ENCODE results near the gene LRRC8B. TPM values are rescaled to one million over a fixed set of nuclear protein-coding genes. Genes with fewer than 3 reads are reported as not detected.

LRRC8B gene
- total RNA-seq, 2 experiments from 2014 or later: 11.8 to 13.0 TPM

GRCh38 chr1:89611721-89612120 lies 87.1 kb downstream of the LRRC8B start:
- Mint-ChIP-seq H3K4me1 (ENCODE audit: low read depth) (peaks cover 83% of the 10 kb centered on the region), H3K27me3 (ENCODE audit: low read depth) (no peaks in the 10 kb centered on the region), H3K36me3 (ENCODE audit: low read depth) (peaks cover 27% of the 10 kb centered on the region), H3K4me3 (peak overlapping the region; percentile 68), H3K9me3 (ENCODE audit: insufficient read depth) (no peaks in the 10 kb centered on the region), H3K27ac (peak overlapping the region; percentile 92)
- DNase-seq: peak; percentile 47
- ChIA-PET POLR2A (interaction anchor here (0.6 to 10.5 kb wide), 10 partner anchors 9 to 232 kb away, joined by 3 to 201 read pairs (median 4); partner anchors contain the start of gene LRRC8C), CTCF (interaction anchor here (0.7 to 5.3 kb wide), 21 partner anchors 8 to 345 kb away, joined by 3 to 82 read pairs (median 4); partner anchors contain the start of gene LRRC8C)
- peak; percentile 48 for ATAC-seq

GRCh38 chr1:89613928-89614327 lies 89.3 kb downstream of the LRRC8B start:
- no peak for DNase-seq
- Mint-ChIP-seq H3K4me1 (ENCODE audit: low read depth) (peaks cover 65% of the 10 kb centered on the region), H3K4me3 (no peak overlapping the region), H3K36me3 (ENCODE audit: low read depth) (peaks cover 45% of the 10 kb centered on the region), H3K27me3 (ENCODE audit: low read depth) (no peaks in the 10 kb centered on the region), H3K9me3 (ENCODE audit: insufficient read depth) (peaks cover 9% of the 10 kb centered on the region), H3K27ac (no peak overlapping the region)
- POLR2A ChIA-PET: interaction anchor here (0.8 to 1.3 kb wide), 2 partner anchors 13 to 15 kb away, joined by 3 to 8 read pairs; no protein-coding TSS in a partner anchor
- CTCF ChIA-PET: interaction anchor here (1.0 to 3.3 kb wide), 4 partner anchors 9 to 149 kb away, joined by 7 to 20 read pairs (median 8); no protein-coding TSS in a partner anchor
- ATAC-seq: no peak

- H3K4me1 Mint-ChIP-seq (ENCODE audit: low read depth): peaks cover 63% of the 10 kb centered on the region
- DNase-seq (no peak), ATAC-seq (no peak)
- no peak overlapping the region for H3K4me3 Mint-ChIP-seq
- H3K27me3 Mint-ChIP-seq (ENCODE audit: low read depth): no peaks in the 10 kb centered on the region
- peaks cover 11% of the 10 kb centered on the region for H3K9me3 Mint-ChIP-seq (ENCODE audit: insufficient read depth)
- POLR2A ChIA-PET: interaction anchor here (1.2 kb wide), 1 partner anchor 11 kb away, joined by 5 read pairs; no protein-coding TSS in a partner anchor
- no peak overlapping the region for H3K27ac Mint-ChIP-seq
- CTCF ChIA-PET: interaction anchor here (1.1 to 5.5 kb wide), 9 partner anchors 7 to 147 kb away, joined by 3 to 53 read pairs (median 9); partner anchors contain the start of gene LRRC8C
- H3K36me3 Mint-ChIP-seq (ENCODE audit: low read depth): peaks cover 49% of the 10 kb centered on the region
Measured at GRCh38 chr1:89615676-89616598, 91.3 kb downstream of the LRRC8B start.

- Mint-ChIP-seq H3K27me3 (ENCODE audit: low read depth) (no peaks in the 10 kb centered on the region), H3K36me3 (ENCODE audit: low read depth) (peaks cover 55% of the 10 kb centered on the region), H3K4me1 (ENCODE audit: low read depth) (peaks cover 62% of the 10 kb centered on the region), H3K4me3 (no peak overlapping the region), H3K9me3 (ENCODE audit: insufficient read depth) (peaks cover 11% of the 10 kb centered on the region), H3K27ac (no peak overlapping the region)
- ATAC-seq (no peak), DNase-seq (no peak)
- POLR2A ChIA-PET: interaction anchor here (0.6 to 8.6 kb wide), 4 partner anchors 7 to 13 kb away, joined by 3 to 51 read pairs (median 4); no protein-coding TSS in a partner anchor
- CTCF ChIA-PET: interaction anchor here (1.3 to 5.5 kb wide), 7 partner anchors 8 to 146 kb away, joined by 3 to 53 read pairs (median 9); partner anchors contain the start of gene LRRC8C
Measured at GRCh38 chr1:89616844-89617627, 92.4 kb downstream of the LRRC8B start.

- Mint-ChIP-seq H3K9me3 (ENCODE audit: insufficient read depth) (peaks cover 11% of the 10 kb centered on the region), H3K4me3 (peak overlapping the region; percentile 26), H3K27ac (peak overlapping the region; percentile 4), H3K36me3 (ENCODE audit: low read depth) (peaks cover 59% of the 10 kb centered on the region), H3K4me1 (ENCODE audit: low read depth) (peaks cover 36% of the 10 kb centered on the region), H3K27me3 (ENCODE audit: low read depth) (no peaks in the 10 kb centered on the region)
- no peak for ATAC-seq
- CTCF ChIA-PET: interaction anchor here (0.6 to 2.0 kb wide), 3 partner anchors 12 to 137 kb away, joined by 3 to 6 read pairs (median 3); partner anchors contain the start of gene LRRC8C
- peak; percentile 14 for DNase-seq
- POLR2A ChIA-PET: interaction anchor here (0.9 to 8.6 kb wide), 2 partner anchors 11 to 12 kb away, joined by 4 to 51 read pairs; partner anchors contain the start of gene LRRC8C
Measured at GRCh38 chr1:89620664-89621063, 96.0 kb downstream of the LRRC8B start.

GRCh38 chr1:89622895-89623294 lies 98.3 kb downstream of the LRRC8B start:
- Mint-ChIP-seq H3K4me3 (no peak overlapping the region), H3K27me3 (ENCODE audit: low read depth) (no peaks in the 10 kb centered on the region), H3K4me1 (ENCODE audit: low read depth) (peaks cover 46% of the 10 kb centered on the region), H3K36me3 (ENCODE audit: low read depth) (peaks cover 42% of the 10 kb centered on the region), H3K9me3 (ENCODE audit: insufficient read depth) (peaks cover 10% of the 10 kb centered on the region), H3K27ac (no peak overlapping the region)
- DNase-seq: peak; percentile 19
- ChIA-PET CTCF (interaction anchor here (0.8 to 4.1 kb wide), 15 partner anchors 8 to 141 kb away, joined by 3 to 40 read pairs (median 5); no protein-coding TSS in a partner anchor), POLR2A (interaction anchor here (8.6 kb wide), 1 partner anchor 13 kb away, joined by 51 read pairs; no protein-coding TSS in a partner anchor)
- no peak for ATAC-seq

- Mint-ChIP-seq H3K4me1 (ENCODE audit: low read depth) (peaks cover 56% of the 10 kb centered on the region), H3K36me3 (ENCODE audit: low read depth) (peaks cover 38% of the 10 kb centered on the region), H3K9me3 (ENCODE audit: insufficient read depth) (no peaks in the 10 kb centered on the region), H3K4me3 (no peak overlapping the region), H3K27me3 (ENCODE audit: low read depth) (no peaks in the 10 kb centered on the region), H3K27ac (no peak overlapping the region)
- ChIA-PET CTCF (interaction anchor here (0.8 to 4.1 kb wide), 8 partner anchors 8 to 156 kb away, joined by 3 to 40 read pairs (median 14); partner anchors contain the start of gene LRRC8C), POLR2A (interaction anchor here (0.9 to 8.6 kb wide), 3 partner anchors 10 to 138 kb away, joined by 3 to 51 read pairs (median 4); no protein-coding TSS in a partner anchor)
- DNase-seq (no peak), ATAC-seq (no peak)
Measured at GRCh38 chr1:89624314-89624713, 99.7 kb downstream of the LRRC8B start.

GRCh38 chr1:89624715-89625323 lies 100.2 kb downstream of the LRRC8B start:
- peaks cover 38% of the 10 kb centered on the region for H3K36me3 Mint-ChIP-seq (ENCODE audit: low read depth)
- POLR2A ChIA-PET: interaction anchor here (0.9 to 8.6 kb wide), 3 partner anchors 9 to 138 kb away, joined by 3 to 51 read pairs (median 4); no protein-coding TSS in a partner anchor
- no peaks in the 10 kb centered on the region for H3K27me3 Mint-ChIP-seq (ENCODE audit: low read depth)
- no peak overlapping the region for H3K4me3 Mint-ChIP-seq
- no peak for DNase-seq
- H3K27ac Mint-ChIP-seq: no peak overlapping the region
- no peaks in the 10 kb centered on the region for H3K9me3 Mint-ChIP-seq (ENCODE audit: insufficient read depth)
- H3K4me1 Mint-ChIP-seq (ENCODE audit: low read depth): peaks cover 59% of the 10 kb centered on the region
- no peak for ATAC-seq
- CTCF ChIA-PET: interaction anchor here (0.8 to 4.1 kb wide), 7 partner anchors 8 to 155 kb away, joined by 3 to 40 read pairs (median 9); partner anchors contain the start of gene LRRC8C

GRCh38 chr1:89627596-89627962 lies 103.0 kb downstream of the LRRC8B start:
- no peak for DNase-seq
- Mint-ChIP-seq H3K27ac (peak overlapping the region; percentile 19), H3K9me3 (ENCODE audit: insufficient read depth) (no peaks in the 10 kb centered on the region), H3K36me3 (ENCODE audit: low read depth) (peaks cover 29% of the 10 kb centered on the region), H3K4me1 (ENCODE audit: low read depth) (peaks cover 66% of the 10 kb centered on the region), H3K4me3 (no peak overlapping the region), H3K27me3 (ENCODE audit: low read depth) (no peaks in the 10 kb centered on the region)
- ATAC-seq: no peak
- CTCF ChIA-PET: interaction anchor here (0.8 to 14.2 kb wide), 14 partner anchors 8 to 144 kb away, joined by 3 to 220 read pairs (median 4); no protein-coding TSS in a partner anchor
- POLR2A ChIA-PET: interaction anchor here (0.7 to 11.0 kb wide), 8 partner anchors 11 to 500 kb away, joined by 3 to 201 read pairs (median 4); partner anchors contain the start of gene LRRC8B

- Mint-ChIP-seq H3K4me3 (peak overlapping the region; percentile 22), H3K4me1 (ENCODE audit: low read depth) (peaks cover 64% of the 10 kb centered on the region), H3K36me3 (ENCODE audit: low read depth) (peaks cover 36% of the 10 kb centered on the region), H3K9me3 (ENCODE audit: insufficient read depth) (no peaks in the 10 kb centered on the region), H3K27me3 (ENCODE audit: low read depth) (no peaks in the 10 kb centered on the region), H3K27ac (peak overlapping the region; percentile 43)
- ChIA-PET CTCF (interaction anchor here (1.1 to 14.2 kb wide), 15 partner anchors 7 to 658 kb away, joined by 3 to 220 read pairs (median 14); no protein-coding TSS in a partner anchor), POLR2A (interaction anchor here (0.7 to 11.0 kb wide), 5 partner anchors 15 to 134 kb away, joined by 3 to 201 read pairs (median 7); no protein-coding TSS in a partner anchor)
- ATAC-seq (no peak), DNase-seq (no peak)
Measured at GRCh38 chr1:89629146-89629545, 104.5 kb downstream of the LRRC8B start.
